ENCODE measurements around the gene VPS13C. TPM values are rescaled to one million over a fixed set of nuclear protein-coding genes. Genes with fewer than 3 reads are reported as not detected.
A peak's percentile ranks its signal among the peaks of the same experiment; 100 is the strongest.

Gene VPS13C
- total RNA-seq, 1 experiment from 2014 or later = 40.0 TPM

GRCh38 chr15:62093809-62094208 is 33.6 kb upstream of the VPS13C start:
- Histone ChIP-seq H3K27ac (no peak overlapping the region), H3K4me2 (no peak overlapping the region), H3F3A (ENCODE audit: insufficient read depth, low read depth) (no peaks in the 10 kb centered on the region), H3K79me2 (ENCODE audit: low read depth) (no peaks in the 10 kb centered on the region), H4K20me1 (ENCODE audit: insufficient read depth) (no peaks in the 10 kb centered on the region), H3K36me3 (ENCODE audit: low read depth) (no peaks in the 10 kb centered on the region), H2AFZ (no peak overlapping the region), H3K9me3 (ENCODE audit: insufficient read depth, low read depth) (no peaks in the 10 kb centered on the region), H3K4me3 (no peak overlapping the region), H3K27me3 (ENCODE audit: insufficient read depth, low read depth) (no peaks in the 10 kb centered on the region), H3K9me2 (ENCODE audit: insufficient read depth) (no peaks in the 10 kb centered on the region), H3K4me1 (replicated peaks; ENCODE audit: insufficient read depth) (no peaks in the 10 kb centered on the region)
- ChIA-PET POLR2A (ENCODE audit: unreplicated experiment) (interaction anchor here (0.6 kb wide), 1 partner anchor 46 kb away, joined by 5 read pairs; no protein-coding TSS in a partner anchor), CTCF (no interaction called here)
- TF ChIP-seq EZH2 (IDR thresholded peaks at IDR 0.05; ENCODE audit: low read depth) = no peak
- TF ChIP-seq CTCF (conservative IDR thresholded peaks at IDR 0.05) = no peak
- intact Hi-C loops (cut with micrococcal nuclease; ENCODE audit: unreplicated experiment) = no loop called here
- DNase-seq = no peak
- BruUV-seq (replicated peaks) = no TSS peak

GRCh38 chr15:62090988-62091387 is 30.7 kb upstream of the VPS13C start:
- POLR2A ChIA-PET (ENCODE audit: unreplicated experiment) = interaction anchor here (0.6 kb wide), 1 partner anchor 1462 kb away, joined by 4 read pairs; no protein-coding TSS in a partner anchor
- H3K4me1 ChIP-seq (replicated peaks; ENCODE audit: insufficient read depth) = peaks cover 6% of the 10 kb centered on the region; the same call in 1 of the 2 replicates
- H3K36me3 ChIP-seq (ENCODE audit: low read depth) = no peaks in the 10 kb centered on the region
- TF ChIP-seq EZH2 (IDR thresholded peaks at IDR 0.05; ENCODE audit: low read depth) (no peak), CTCF (conservative IDR thresholded peaks at IDR 0.05) (no peak)
- no peaks in the 10 kb centered on the region for H3F3A ChIP-seq (ENCODE audit: insufficient read depth, low read depth)
- no peaks in the 10 kb centered on the region for H4K20me1 ChIP-seq (ENCODE audit: insufficient read depth)
- no TSS peak for BruUV-seq (replicated peaks)
- no peaks in the 10 kb centered on the region for H3K79me2 ChIP-seq (ENCODE audit: low read depth)
- H3K4me2 ChIP-seq = no peak overlapping the region
- no peak overlapping the region for H3K4me3 ChIP-seq
- no peak for DNase-seq
- H3K9me2 ChIP-seq (ENCODE audit: insufficient read depth) = no peaks in the 10 kb centered on the region
- no peak overlapping the region for H3K27ac ChIP-seq
- H3K9me3 ChIP-seq (ENCODE audit: insufficient read depth, low read depth) = no peaks in the 10 kb centered on the region
- H2AFZ ChIP-seq = no peak overlapping the region
- CTCF ChIA-PET = interaction anchor here (0.5 kb wide), 1 partner anchor 31 kb away, joined by 6 read pairs; no protein-coding TSS in a partner anchor
- H3K27me3 ChIP-seq (ENCODE audit: insufficient read depth, low read depth) = no peaks in the 10 kb centered on the region
- intact Hi-C loops (cut with micrococcal nuclease; ENCODE audit: unreplicated experiment) = no loop called here

- peak in 1 of 2 experiments; percentile 33 for DNase-seq
- POLR2A ChIA-PET (ENCODE audit: unreplicated experiment) = no interaction called here
- no peak overlapping the region for H3K4me2 ChIP-seq
- TF ChIP-seq CTCF (conservative IDR thresholded peaks at IDR 0.05) (no peak), EZH2 (IDR thresholded peaks at IDR 0.05; ENCODE audit: low read depth) (no peak)
- no peaks in the 10 kb centered on the region for H3K79me2 ChIP-seq (ENCODE audit: low read depth)
- H2AFZ ChIP-seq = no peak overlapping the region
- H3K27me3 ChIP-seq (ENCODE audit: insufficient read depth, low read depth) = no peaks in the 10 kb centered on the region
- no peaks in the 10 kb centered on the region for H3F3A ChIP-seq (ENCODE audit: insufficient read depth, low read depth)
- H3K27ac ChIP-seq = no peak overlapping the region
- no peak overlapping the region for H3K4me3 ChIP-seq
- no peaks in the 10 kb centered on the region for H3K36me3 ChIP-seq (ENCODE audit: low read depth)
- no peaks in the 10 kb centered on the region for H4K20me1 ChIP-seq (ENCODE audit: insufficient read depth)
- CTCF ChIA-PET = no interaction called here
- H3K9me3 ChIP-seq (ENCODE audit: insufficient read depth, low read depth) = no peaks in the 10 kb centered on the region
- no TSS peak for BruUV-seq (replicated peaks)
- H3K9me2 ChIP-seq (ENCODE audit: insufficient read depth) = no peaks in the 10 kb centered on the region
- intact Hi-C loops (cut with micrococcal nuclease; ENCODE audit: unreplicated experiment) = no loop called here
- H3K4me1 ChIP-seq (replicated peaks; ENCODE audit: insufficient read depth) = peaks cover 6% of the 10 kb centered on the region; the same call in 1 of the 2 replicates
Observed at GRCh38 chr15:62089616-62090015, 29.4 kb upstream of the VPS13C start.
